ENCODE results near the gene ZNF487.

The ZNF487 gene

DNA sequence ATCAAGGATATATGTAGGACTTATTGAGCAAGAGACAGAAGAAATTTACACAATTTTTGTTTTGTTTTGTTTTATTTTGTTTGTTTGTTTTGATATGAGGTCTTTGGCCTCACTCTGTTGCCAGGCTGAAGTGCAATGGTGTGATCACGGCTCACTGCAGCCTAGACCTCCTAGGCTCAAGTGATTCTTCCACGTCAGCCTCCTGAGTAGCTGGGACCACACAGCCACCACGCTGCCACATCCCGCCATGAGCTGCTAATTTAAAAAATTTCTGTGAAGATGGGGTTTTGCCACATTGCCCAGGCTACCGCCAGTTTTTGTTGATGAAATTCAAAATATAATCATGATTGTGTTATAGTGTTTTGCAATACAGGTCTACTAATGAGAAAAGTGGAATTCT lies 54.9 kb downstream of the ZNF487 start:
- TF ChIP-seq, protein P1, sequence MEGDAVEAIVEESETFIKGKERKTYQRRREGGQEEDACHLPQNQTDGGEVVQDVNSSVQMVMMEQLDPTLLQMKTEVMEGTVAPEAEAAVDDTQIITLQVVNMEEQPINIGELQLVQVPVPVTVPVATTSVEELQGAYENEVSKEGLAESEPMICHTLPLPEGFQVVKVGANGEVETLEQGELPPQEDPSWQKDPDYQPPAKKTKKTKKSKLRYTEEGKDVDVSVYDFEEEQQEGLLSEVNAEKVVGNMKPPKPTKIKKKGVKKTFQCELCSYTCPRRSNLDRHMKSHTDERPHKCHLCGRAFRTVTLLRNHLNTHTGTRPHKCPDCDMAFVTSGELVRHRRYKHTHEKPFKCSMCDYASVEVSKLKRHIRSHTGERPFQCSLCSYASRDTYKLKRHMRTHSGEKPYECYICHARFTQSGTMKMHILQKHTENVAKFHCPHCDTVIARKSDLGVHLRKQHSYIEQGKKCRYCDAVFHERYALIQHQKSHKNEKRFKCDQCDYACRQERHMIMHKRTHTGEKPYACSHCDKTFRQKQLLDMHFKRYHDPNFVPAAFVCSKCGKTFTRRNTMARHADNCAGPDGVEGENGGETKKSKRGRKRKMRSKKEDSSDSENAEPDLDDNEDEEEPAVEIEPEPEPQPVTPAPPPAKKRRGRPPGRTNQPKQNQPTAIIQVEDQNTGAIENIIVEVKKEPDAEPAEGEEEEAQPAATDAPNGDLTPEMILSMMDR (IDR thresholded peaks at IDR 0.05; ENCODE audit: low read depth, low read length, poor library complexity, severe bottlenecking) = no peak
- no peak for TF ChIP-seq EZH2phosphoT487 (IDR thresholded peaks at IDR 0.05; ENCODE audit: borderline replicate concordance, low read length)

DNA sequence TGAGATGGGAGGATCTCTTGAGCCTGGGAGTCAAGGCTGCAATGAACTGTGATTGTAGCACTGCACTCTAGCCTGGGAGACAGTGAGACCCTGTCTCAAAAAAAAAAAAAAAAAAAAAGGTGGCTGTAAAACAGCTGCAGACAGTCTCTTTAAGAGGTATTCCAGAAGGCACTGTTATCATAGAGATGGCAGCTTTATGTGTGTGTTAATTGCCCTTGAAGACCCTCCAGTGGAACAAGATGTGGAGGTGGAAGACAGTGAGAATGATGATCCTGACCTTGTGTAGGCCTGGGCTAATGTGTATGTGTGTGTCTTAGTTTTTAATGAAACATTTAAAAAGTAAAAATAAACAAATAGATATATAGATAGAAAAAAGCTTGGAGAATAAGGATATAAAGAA lies 66.0 kb downstream of the ZNF487 start:
- Histone ChIP-seq H3K4me2 (ENCODE audit: low read length) (no peak overlapping the region), H3K27ac (ENCODE audit: low read depth, low read length) (no peak overlapping the region), H3K27me3 (ENCODE audit: control insufficient read depth, low read length) (no peaks in the 10 kb centered on the region), H3K4me3 (ENCODE audit: low read length) (no peak overlapping the region), H3K4me1 (ENCODE audit: control insufficient read depth, low read length) (no peaks in the 10 kb centered on the region), H3K36me3 (ENCODE audit: control insufficient read depth, low read length) (no peaks in the 10 kb centered on the region), H3K9me3 (ENCODE audit: control insufficient read depth, insufficient read depth, low read length) (no peaks in the 10 kb centered on the region), H3K9me2 (replicated peaks; ENCODE audit: control insufficient read depth, low read length) (no peaks in the 10 kb centered on the region), H4K20me1 (ENCODE audit: control insufficient read depth, insufficient read depth, low read depth, low read length) (no peaks in the 10 kb centered on the region), H3K79me2 (ENCODE audit: control insufficient read depth, low read length) (no peaks in the 10 kb centered on the region), H3F3A (ENCODE audit: control insufficient read depth, insufficient read depth) (no peaks in the 10 kb centered on the region)
- no peak for TF ChIP-seq EZH2phosphoT487 (IDR thresholded peaks at IDR 0.05; ENCODE audit: borderline replicate concordance, low read length)
- TF ChIP-seq, protein P1 (IDR thresholded peaks at IDR 0.05; ENCODE audit: low read depth, low read length, poor library complexity, severe bottlenecking) = no peak

More for the DNA sequence above, 54.9 kb downstream of the ZNF487 start:
- Histone ChIP-seq H3K27me3 (ENCODE audit: control insufficient read depth, low read length) (no peaks in the 10 kb centered on the region), H3K27ac (ENCODE audit: low read depth, low read length) (no peak overlapping the region), H3K9me2 (replicated peaks; ENCODE audit: control insufficient read depth, low read length) (no peaks in the 10 kb centered on the region), H3K4me1 (ENCODE audit: control insufficient read depth, low read length) (no peaks in the 10 kb centered on the region), H3K4me3 (ENCODE audit: low read length) (no peak overlapping the region), H3K36me3 (ENCODE audit: control insufficient read depth, low read length) (no peaks in the 10 kb centered on the region), H3K79me2 (ENCODE audit: control insufficient read depth, low read length) (no peaks in the 10 kb centered on the region), H4K20me1 (ENCODE audit: control insufficient read depth, insufficient read depth, low read depth, low read length) (no peaks in the 10 kb centered on the region), H3K9me3 (ENCODE audit: control insufficient read depth, insufficient read depth, low read length) (no peaks in the 10 kb centered on the region), H3K4me2 (ENCODE audit: low read length) (no peak overlapping the region), H3F3A (ENCODE audit: control insufficient read depth, insufficient read depth) (no peaks in the 10 kb centered on the region)

DNA sequence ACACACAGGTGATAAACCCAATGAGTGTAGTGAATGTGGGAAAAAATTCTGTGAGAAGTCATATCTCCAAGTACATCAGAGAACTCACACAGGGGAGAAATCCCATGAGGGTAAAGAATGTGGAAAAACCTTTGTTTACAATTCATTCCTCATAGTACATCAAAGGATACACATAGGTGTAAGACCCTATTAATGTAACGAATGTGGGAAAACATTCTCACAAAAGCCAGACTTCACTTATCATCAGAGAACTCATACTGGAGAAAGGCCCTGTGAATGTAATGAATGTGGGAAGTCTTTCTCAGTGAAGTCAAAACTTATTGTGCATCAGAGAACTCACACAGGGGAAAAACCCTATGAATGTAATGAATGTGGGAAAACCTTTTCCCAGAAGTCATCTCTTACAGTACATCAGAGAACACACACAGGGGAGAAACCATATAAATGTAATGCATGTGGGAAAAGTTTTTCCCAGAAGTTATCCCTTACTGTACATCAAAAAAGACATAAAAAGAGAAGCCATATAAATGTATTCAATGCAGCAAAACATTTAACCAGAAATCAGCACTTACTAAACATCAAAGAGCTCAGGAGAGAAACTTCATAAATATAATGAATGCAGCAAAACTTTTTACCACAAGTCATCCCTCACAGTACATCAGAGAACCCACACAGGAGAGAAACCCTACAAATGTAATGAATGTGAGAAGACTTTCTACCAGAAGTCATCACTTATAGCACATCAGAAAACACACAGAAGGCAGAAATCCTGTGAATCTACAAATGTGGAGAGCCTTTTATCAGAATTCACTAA lies 87.7 kb downstream of the ZNF487 start:
- H3K36me3 ChIP-seq (ENCODE audit: control insufficient read depth, low read length) = no peaks in the 10 kb centered on the region
- H4K20me1 ChIP-seq (ENCODE audit: control insufficient read depth, insufficient read depth, low read depth, low read length) = no peaks in the 10 kb centered on the region
- H3K4me3 ChIP-seq (ENCODE audit: low read length) = no peak overlapping the region
- no peaks in the 10 kb centered on the region for H3F3A ChIP-seq (ENCODE audit: control insufficient read depth, insufficient read depth)
- H3K27ac ChIP-seq (ENCODE audit: low read depth, low read length) = no peak overlapping the region
- TF ChIP-seq EZH2phosphoT487 (IDR thresholded peaks at IDR 0.05; ENCODE audit: borderline replicate concordance, low read length) = no peak
- TF ChIP-seq, protein P1 (IDR thresholded peaks at IDR 0.05; ENCODE audit: low read depth, low read length, poor library complexity, severe bottlenecking) = no peak
- no peaks in the 10 kb centered on the region for H3K79me2 ChIP-seq (ENCODE audit: control insufficient read depth, low read length)
- no peak overlapping the region for H3K4me2 ChIP-seq (ENCODE audit: low read length)
- H3K9me3 ChIP-seq (ENCODE audit: control insufficient read depth, insufficient read depth, low read length) = peaks cover 31% of the 10 kb centered on the region
- no peaks in the 10 kb centered on the region for H3K4me1 ChIP-seq (ENCODE audit: control insufficient read depth, low read length)
- H3K27me3 ChIP-seq (ENCODE audit: control insufficient read depth, low read length) = no peaks in the 10 kb centered on the region
- H3K9me2 ChIP-seq (replicated peaks; ENCODE audit: control insufficient read depth, low read length) = no peaks in the 10 kb centered on the region

All from DOHH2 (cell line).